K562 (cell line): ENCODE measurements around the gene PRKAR1A. TPM values are rescaled to one million over a fixed set of nuclear protein-coding genes. Genes with fewer than 3 reads are reported as not detected.

ENCODE experiments used
- ATAC-seq: fragments of 200-7000 bp; cut with Tn5 transposase; 3 replicates; pipeline ENCODE4 v1.9.1; 2020; ENCODE audit warnings: moderate library complexity
- BruUV-seq: library from RNA; stranded (reverse); fragments of 400-500 nt; replicated peaks from 2 replicates; lab custom pipeline; 2021; lab: Mats Ljungman, UMichigan
- CTCF ChIA-PET: fragments of 300-600 bp; formaldehyde crosslinking; extraction: SDS; loops from one replicate; lab custom pipeline; 2021; ENCODE audit warnings: low intra/inter-chr PET ratio; lab: Yijun Ruan, JAX
- POLR2A ChIA-PET: fragments of 300-600, 350-650 bp; sonication (Branson Sonifier 250); formaldehyde crosslinking; extraction: SDS; loops from one replicate; lab custom pipeline; 2021; ENCODE audit warnings: antibody characterized with exemption, inconsistent platforms; lab: Yijun Ruan, JAX
- DNase-seq, 4 experiments: peaks; one replicate each; pipeline versions ENCODE4 v3.0.0 to v3.0.0-alpha.2; 2011 to 2018; ENCODE audit warnings: low spot score in 3 of 4, mixed read lengths in 3 of 4; ENCODE audit errors: extremely low read depth in 1 of 4
- FAIRE-seq: peaks from 2 replicates; lab custom pipeline; 2011; peaks lifted over from hg19 to GRCh38; lab: Jason Lieb, UNC
- H2AFZ ChIP-seq: 2 replicates; pipeline ENCODE4 v1.6.0; 2011; ENCODE audit warnings: low read depth, low read length, control low read depth, inconsistent platforms
- H3K27ac ChIP-seq: fragments of 200-600 bp; 3 replicates; pipeline ENCODE4 v1.8.0; 2011; ENCODE audit warnings: low read depth, mild to moderate bottlenecking, control low read depth, inconsistent platforms, low read length, moderate library complexity, mixed read lengths; ENCODE audit errors: extremely low read depth
- H3K27me3 ChIP-seq, 2 experiments: fragments of 300-600 bp in 1 of 2; 2 replicates in 1 of 2; 3 replicates in 1 of 2; pipeline versions ENCODE4 v1.6.0 to v1.8.0; 2011; ENCODE audit warnings: inconsistent platforms in 2 of 2, low read length in 2 of 2, mild to moderate bottlenecking in 1 of 2, mixed read lengths in 1 of 2, moderate library complexity in 1 of 2; ENCODE audit not compliant: control insufficient read depth in 2 of 2, insufficient read depth in 2 of 2
- H3K36me3 ChIP-seq: fragments of 300-600 bp; 3 replicates; pipeline ENCODE4 v1.8.0; 2011; ENCODE audit warnings: mild to moderate bottlenecking, low read length, inconsistent platforms; ENCODE audit not compliant: control insufficient read depth, insufficient read depth
- H3K4me1 ChIP-seq, 2 experiments: fragments of 200-600 bp in 1 of 2; replicated peaks in 1 of 2; 2 replicates in 1 of 2; 3 replicates in 1 of 2; pipeline versions ENCODE4 v1.5.1 to v1.8.0; 2011; ENCODE audit warnings: inconsistent platforms in 2 of 2, low read length in 2 of 2, mild to moderate bottlenecking in 1 of 2, mixed read lengths in 1 of 2, moderate library complexity in 1 of 2; ENCODE audit not compliant: control insufficient read depth in 2 of 2, insufficient read depth in 2 of 2
- H3K4me2 ChIP-seq: 2 replicates; pipeline ENCODE4 v1.6.1; 2011; ENCODE audit warnings: low read length, control low read depth, inconsistent platforms, mixed read lengths; ENCODE audit not compliant: insufficient read depth
- H3K4me3 ChIP-seq: fragments of 200-600 bp; sonication (generic), shearing (Covaris generic); 2 replicates; pipeline ENCODE4 v1.5.1; 2016; ENCODE audit warnings: control low read depth, inconsistent platforms
- H3K79me2 ChIP-seq: fragments of 200-600 bp; 3 replicates; pipeline ENCODE4 v1.8.0; 2011; ENCODE audit warnings: low read length, inconsistent platforms; ENCODE audit not compliant: control insufficient read depth, insufficient read depth
- H3K9ac ChIP-seq, 2 experiments: 2 replicates each; pipeline versions ENCODE4 v1.6.0 to v1.6.1; 2011; ENCODE audit warnings: low read depth in 2 of 2, low read length in 2 of 2, control low read depth in 1 of 2, inconsistent platforms in 1 of 2, mild to moderate bottlenecking in 1 of 2, mixed read lengths in 1 of 2; ENCODE audit not compliant: insufficient read depth in 1 of 2
- H3K9me1 ChIP-seq: one replicate; pipeline ENCODE4 v1.6.0; 2011; ENCODE audit warnings: inconsistent platforms, mild to moderate bottlenecking, low read length, moderate library complexity; ENCODE audit not compliant: control insufficient read depth, insufficient read depth
- H3K9me3 ChIP-seq: replicated peaks from 2 replicates; pipeline ENCODE4 v1.5.1; 2011; ENCODE audit warnings: low read depth, low read length, inconsistent platforms; ENCODE audit not compliant: control insufficient read depth, insufficient read depth
- H4K20me1 ChIP-seq: replicated peaks from 2 replicates; pipeline ENCODE4 v1.6.1; 2011; ENCODE audit warnings: low read length, inconsistent platforms, mixed read lengths; ENCODE audit not compliant: control insufficient read depth, insufficient read depth
- BRF2 ChIP-seq: IDR thresholded peaks from 3 replicates; pipeline ENCODE4 v1.6.1; 2011; ENCODE audit warnings: borderline replicate concordance, mild to moderate bottlenecking; ENCODE audit not compliant: insufficient read length, insufficient read depth
- ETV1 ChIP-seq: fragments of 450-650 bp; conservative IDR thresholded peaks from 2 replicates; pipeline ENCODE4 v1.6.1; 2016; ENCODE audit warnings: missing genetic modification characterization, control low read depth, low read depth, missing compliant biosample characterization
- HLTF ChIP-seq: fragments of 450-650 bp; IDR thresholded peaks from 2 replicates; pipeline ENCODE4 v1.6.1; 2016
- NCOA4 ChIP-seq: fragments of 450-650 bp; IDR thresholded peaks from 2 replicates; pipeline ENCODE4 v1.6.1; 2018; ENCODE audit warnings: mild to moderate bottlenecking; ENCODE audit not compliant: partially characterized antibody
- TARDBP ChIP-seq: fragments of 450-650 bp; IDR thresholded peaks from 2 replicates; pipeline ENCODE4 v1.6.1; 2016
- ZNF57 ChIP-seq: fragments of 450-650 bp; formaldehyde crosslinking; IDR thresholded peaks from 2 replicates; pipeline ENCODE4 v1.4.0; 2020; ENCODE audit warnings: mild to moderate bottlenecking, moderate library complexity
- ZZZ3 ChIP-seq: fragments of 450-650 bp; IDR thresholded peaks from 2 replicates; pipeline ENCODE4 v1.6.1; 2016; ENCODE audit warnings: antibody characterized with exemption, mild to moderate bottlenecking, moderate library complexity
- WGBS: fragments of 100-300 bp; shearing (Covaris generic); methylation state at CpG from one replicate; pipeline ENCODE4 v1.1.6; 2016; ENCODE audit warnings: low coverage, mixed read lengths; ENCODE audit not compliant: insufficient coverage; ENCODE audit errors: missing lambda C conversion rate; 5-methylcytosine and 5-hydroxymethylcytosine counted together
- in situ Hi-C: fragments of 300-500 bp; cut with MboI; formaldehyde crosslinking; loops from 4 replicates; pipeline ENCODE4 v1.15.0; 2018; ENCODE audit warnings: inconsistent platforms, mixed read lengths
- intact Hi-C: fragments of 100-400 bp; cut with micrococcal nuclease; formaldehyde crosslinking; loops from 2 replicates; pipeline ENCODE4 v1.14.2; 2022
- polyA plus RNA-seq, 8 experiments: library from polyadenylated mRNA; depleted of rRNA in 4 of 8; stranded (reverse) in 5 of 8; unstranded in 3 of 8; fragments of >200 nt; fragmentation: Nextera tagmentation in 2 of 8; fragmentation: Illumina TruSeq in 1 of 8; extraction: Ambion mirVana in 2 of 8; extraction: Trizol in 1 of 8; gene quantifications; 2 replicates each; pipeline versions ENCODE4 v1.2.1 to v1.2.3, GENCODE V29; 2011 to 2014; ENCODE audit warnings: inconsistent platforms in 1 of 8, missing spikeins in 1 of 8
- total RNA-seq, 7 experiments: library from RNA; depleted of rRNA in 6 of 7; stranded (reverse); fragments of >200 nt in 6 of 7; fragmentation: Illumina TruSeq in 2 of 7; extraction: Trizol in 2 of 7; gene quantifications; 2 replicates each; pipeline versions ENCODE4 v1.2.1 to v1.2.3, GENCODE V29; 2011 to 2021; ENCODE audit warnings: low replicate concordance in 1 of 7

The PRKAR1A gene
- total and polyA plus RNA-seq, 9 of the 15 experiments (the other 6 are each of a cell fraction or from before 2014, with no cell fraction given) = 15.0 to 95.6 (median 67.5) TPM

- TF ChIP-seq ZNF57 (CRISPR knock-in tag) = no peak
- TF ChIP-seq, all 486 proteins: peak for 0
These were observed 44.3 kb downstream of the PRKAR1A start (continued) for GRCh38 chr17:68556551-68556950.

- Histone ChIP-seq H3K4me3 (no peak overlapping the region), H3K27me3 (peaks cover 12 to 13% of the 10 kb centered on the region in 2 experiments; a peak in 4 of 5 replicates)
- POLR2A ChIA-PET = interaction anchor here (0.6 kb wide), 1 partner anchor 94 kb away, joined by 3 read pairs; no protein-coding TSS in a partner anchor
- TF ChIP-seq ZZZ3 (no peak), ETV1 (tag) (no peak), TARDBP (no peak), HLTF (no peak), NCOA4 (no peak), BRF2 (no peak)
- TF ChIP-seq, all 486 proteins: peak for 0
- FAIRE-seq (no peak), DNase-seq (no peak), ATAC-seq (no peak)
- Histone ChIP-seq H3K4me1 (no peaks in the 10 kb centered on the region), H3K4me2 (no peak overlapping the region), H3K9me1 (no peaks in the 10 kb centered on the region), H2AFZ (no peak overlapping the region), H3K9me3 (no peaks in the 10 kb centered on the region), H3K27ac (no peak overlapping the region), H4K20me1 (no peaks in the 10 kb centered on the region), H3K36me3 (no peaks in the 10 kb centered on the region), H3K9ac (no peak overlapping the region), H3K79me2 (no peaks in the 10 kb centered on the region)
- CTCF ChIA-PET = no interaction called here
- 0% methylated on average over 1 of the region's 1 CpG for WGBS
- BruUV-seq = no TSS peak
- in situ Hi-C loops (no loop called here), intact Hi-C loops (no loop called here)
These were observed 47.1 kb downstream of the PRKAR1A start for GRCh38 chr17:68559316-68559715.
